Panc1 (cell line): Measurements from ENCODE around the gene CTDP1. TPM values are rescaled to one million over a fixed set of nuclear protein-coding genes. Genes with fewer than 3 reads are reported as not detected.

Experiments
- ATAC-seq: fragments of 200-7000 bp; cut with Tn5 transposase; 2 replicates; pipeline ENCODE4 v1.9.1; 2020; ENCODE audit warnings: mild to moderate bottlenecking, moderate library complexity
- BruUV-seq: library from RNA; stranded (reverse); fragments of 400-500 nt; replicated peaks from 2 replicates; lab custom pipeline; 2021; lab: Mats Ljungman, UMichigan
- CTCF ChIA-PET: fragments of 300-600 bp; sonication (Branson Sonifier 250); formaldehyde crosslinking; loops from one replicate; lab custom pipeline; 2022; ENCODE audit warnings: antibody characterized with exemption; lab: Charles Lee
- POLR2A ChIA-PET: fragments of 300-600 bp; sonication (Branson Sonifier 250); formaldehyde crosslinking; loops from one replicate; lab custom pipeline; 2022; ENCODE audit warnings: antibody characterized with exemption; lab: Charles Lee
- DNase-seq: peaks from one replicate; pipeline ENCODE4 v3.0.0-alpha.2; 2010; ENCODE audit warnings: low read depth, low spot score
- H3K27ac ChIP-seq: 2 replicates; pipeline ENCODE4 v1.5.1; 2011; ENCODE audit warnings: mild to moderate bottlenecking, low read length, inconsistent platforms
- H3K27me3 ChIP-seq: fragments of 200-500 bp; sonication (Bioruptor generic); 2 replicates; pipeline ENCODE4 v1.6.0; 2014; ENCODE audit warnings: low read length, inconsistent platforms; ENCODE audit not compliant: control insufficient read depth, insufficient read depth
- H3K36me3 ChIP-seq: fragments of 200-500 bp; sonication (Bioruptor generic); 2 replicates; pipeline ENCODE4 v1.5.1; 2014; ENCODE audit warnings: inconsistent platforms, mild to moderate bottlenecking, low read length, moderate library complexity; ENCODE audit not compliant: control insufficient read depth, insufficient read depth
- H3K4me1 ChIP-seq: 2 replicates; pipeline ENCODE4 v1.5.1; 2011; ENCODE audit warnings: inconsistent platforms, mild to moderate bottlenecking, low read length, moderate library complexity; ENCODE audit not compliant: control insufficient read depth, insufficient read depth
- H3K4me3 ChIP-seq, 2 experiments: 2 replicates each; pipeline ENCODE4 v1.5.1; 2011 to 2012; ENCODE audit warnings: low read depth in 2 of 2, low read length in 2 of 2, mild to moderate bottlenecking in 2 of 2, inconsistent platforms in 1 of 2, moderate library complexity in 1 of 2
- H3K9me3 ChIP-seq: fragments of 200-500 bp; sonication (Bioruptor generic); 2 replicates; pipeline ENCODE4 v1.5.1; 2014; ENCODE audit warnings: low read depth, mild to moderate bottlenecking, inconsistent platforms, low read length, moderate library complexity; ENCODE audit not compliant: control insufficient read depth, insufficient read depth
- CTCF ChIP-seq: fragments of 450-650 bp; IDR thresholded peaks from 2 replicates; pipeline ENCODE4 v1.5.1; 2017; ENCODE audit warnings: mild to moderate bottlenecking
- POLR2AphosphoS5 ChIP-seq: IDR thresholded peaks from 2 replicates; pipeline ENCODE4 v1.6.1; 2012; ENCODE audit warnings: mild to moderate bottlenecking, low read depth, low read length, moderate library complexity
- SIN3A ChIP-seq: IDR thresholded peaks from 2 replicates; pipeline ENCODE4 v1.6.1; 2012; ENCODE audit warnings: low read depth, mild to moderate bottlenecking, low read length, moderate library complexity, borderline replicate concordance; ENCODE audit not compliant: insufficient read depth
- TCF7L2 ChIP-seq: IDR thresholded peaks from 2 replicates; pipeline ENCODE4 v1.6.1; 2011; ENCODE audit warnings: mild to moderate bottlenecking, low read depth, low read length, inconsistent platforms
- in situ Hi-C: cut with HindIII; loops from 2 replicates; pipeline ENCODE4 v1.10.0; 2016; ENCODE audit warnings: low sequenced_read_pairs, low pct_unique_long_range_greater_than_20kb
- intact Hi-C: fragments of 100-400 bp; cut with micrococcal nuclease; formaldehyde crosslinking; loops from one replicate; pipeline ENCODE4 v1.10.0; 2022; ENCODE audit not compliant: unreplicated experiment
- total RNA-seq: library from RNA; stranded (reverse); gene quantifications from one replicate; pipeline ENCODE4 v1.2.1, GENCODE V29; 2021; ENCODE audit not compliant: unreplicated experiment
- TF ChIP-seq, protein P1 (sequence below), 2 experiments: IDR thresholded peaks; 2 replicates each; pipeline ENCODE4 v1.6.1; 2011 to 2012; ENCODE audit warnings: low read depth in 2 of 2, control low read depth in 1 of 2, low read length in 1 of 2, mild to moderate bottlenecking in 1 of 2, moderate library complexity in 1 of 2; ENCODE audit not compliant: insufficient read depth in 1 of 2

Gene CTDP1
- total RNA-seq, 1 experiment from 2014 or later, result 52.8 TPM

GRCh38 chr18:79632765-79633164, 46.8 kb upstream of the CTDP1 start:
- no peak for TF ChIP-seq CTCF
- TF ChIP-seq, protein P1, sequence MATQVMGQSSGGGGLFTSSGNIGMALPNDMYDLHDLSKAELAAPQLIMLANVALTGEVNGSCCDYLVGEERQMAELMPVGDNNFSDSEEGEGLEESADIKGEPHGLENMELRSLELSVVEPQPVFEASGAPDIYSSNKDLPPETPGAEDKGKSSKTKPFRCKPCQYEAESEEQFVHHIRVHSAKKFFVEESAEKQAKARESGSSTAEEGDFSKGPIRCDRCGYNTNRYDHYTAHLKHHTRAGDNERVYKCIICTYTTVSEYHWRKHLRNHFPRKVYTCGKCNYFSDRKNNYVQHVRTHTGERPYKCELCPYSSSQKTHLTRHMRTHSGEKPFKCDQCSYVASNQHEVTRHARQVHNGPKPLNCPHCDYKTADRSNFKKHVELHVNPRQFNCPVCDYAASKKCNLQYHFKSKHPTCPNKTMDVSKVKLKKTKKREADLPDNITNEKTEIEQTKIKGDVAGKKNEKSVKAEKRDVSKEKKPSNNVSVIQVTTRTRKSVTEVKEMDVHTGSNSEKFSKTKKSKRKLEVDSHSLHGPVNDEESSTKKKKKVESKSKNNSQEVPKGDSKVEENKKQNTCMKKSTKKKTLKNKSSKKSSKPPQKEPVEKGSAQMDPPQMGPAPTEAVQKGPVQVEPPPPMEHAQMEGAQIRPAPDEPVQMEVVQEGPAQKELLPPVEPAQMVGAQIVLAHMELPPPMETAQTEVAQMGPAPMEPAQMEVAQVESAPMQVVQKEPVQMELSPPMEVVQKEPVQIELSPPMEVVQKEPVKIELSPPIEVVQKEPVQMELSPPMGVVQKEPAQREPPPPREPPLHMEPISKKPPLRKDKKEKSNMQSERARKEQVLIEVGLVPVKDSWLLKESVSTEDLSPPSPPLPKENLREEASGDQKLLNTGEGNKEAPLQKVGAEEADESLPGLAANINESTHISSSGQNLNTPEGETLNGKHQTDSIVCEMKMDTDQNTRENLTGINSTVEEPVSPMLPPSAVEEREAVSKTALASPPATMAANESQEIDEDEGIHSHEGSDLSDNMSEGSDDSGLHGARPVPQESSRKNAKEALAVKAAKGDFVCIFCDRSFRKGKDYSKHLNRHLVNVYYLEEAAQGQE (IDR thresholded peaks at IDR 0.05; ENCODE audit: insufficient read depth in 1 of 2, low read depth in 2 of 2, low read length in 1 of 2), result no peak
- no peak for TF ChIP-seq TCF7L2
- DNase-seq, result no peak
- Histone ChIP-seq H3K9me3 (no peaks in the 10 kb centered on the region), H3K27ac (no peak overlapping the region), H3K4me1 (no peaks in the 10 kb centered on the region), H3K4me3 (no peak overlapping the region), H3K27me3 (peaks cover 2% of the 10 kb centered on the region; the same call in 1 of the 2 replicates), H3K36me3 (no peaks in the 10 kb centered on the region)
- intact Hi-C loops (no loop called here), in situ Hi-C loops (no loop called here)
- ChIA-PET CTCF (no interaction called here), POLR2A (no interaction called here)
- no TSS peak for BruUV-seq
- ATAC-seq, result no peak

- no peak for DNase-seq
- intact Hi-C loops, result no loop called here
Measured at GRCh38 chr18:79634186-79634585, 45.4 kb upstream of the CTDP1 start.

More at GRCh38 chr18:79634186-79634585, 45.4 kb upstream of the CTDP1 start:
- TF ChIP-seq, protein P1 (IDR thresholded peaks at IDR 0.05; ENCODE audit: insufficient read depth in 1 of 2, low read depth in 2 of 2, low read length in 1 of 2), result no peak
- TF ChIP-seq TCF7L2 (no peak), POLR2AphosphoS5 (no peak), SIN3A (no peak), CTCF (no peak)
- ChIA-PET POLR2A (no interaction called here), CTCF (no interaction called here)
- no peaks in the 10 kb centered on the region for H3K27me3 ChIP-seq
- BruUV-seq, result no TSS peak
- H3K36me3 ChIP-seq, result no peaks in the 10 kb centered on the region
- H3K27ac ChIP-seq, result no peak overlapping the region
- H3K4me1 ChIP-seq, result no peaks in the 10 kb centered on the region
- in situ Hi-C loops, result no loop called here
- no peak overlapping the region for H3K4me3 ChIP-seq
- ATAC-seq, result no peak
- H3K9me3 ChIP-seq, result no peaks in the 10 kb centered on the region
